Astrocyte (in vitro differentiated cells and primary cell): ENCODE measurements around the gene RAB40C. TPM values are rescaled to one million over a fixed set of nuclear protein-coding genes. Genes with fewer than 3 reads are reported as not detected.

Source experiments
- DNase-seq: peaks from one replicate; pipeline ENCODE4 v3.0.0-alpha.2; 2010; ENCODE audit warnings: low read depth
- FAIRE-seq: peaks from 2 replicates; lab custom pipeline; 2011; peaks lifted over from hg19 to GRCh38; lab: Jason Lieb, UNC
- H2AFZ ChIP-seq: 2 replicates; pipeline ENCODE4 v1.6.0; 2012; ENCODE audit warnings: low read depth, low read length, inconsistent platforms
- H3K27ac ChIP-seq: 2 replicates; pipeline ENCODE4 v1.5.1; 2011; ENCODE audit warnings: low read depth, low read length, inconsistent platforms
- H3K27me3 ChIP-seq: 2 replicates; pipeline ENCODE4 v1.6.0; 2011; ENCODE audit warnings: low read length, inconsistent platforms; ENCODE audit not compliant: insufficient read depth
- H3K36me3 ChIP-seq: 2 replicates; pipeline ENCODE4 v1.5.1; 2011; ENCODE audit warnings: low read length, inconsistent platforms; ENCODE audit not compliant: insufficient read depth
- H3K4me1 ChIP-seq: 2 replicates; pipeline ENCODE4 v1.5.1; 2011; ENCODE audit warnings: low read length, inconsistent platforms; ENCODE audit not compliant: insufficient read depth
- H3K4me2 ChIP-seq: 2 replicates; pipeline ENCODE4 v1.6.0; 2012; ENCODE audit warnings: low read length, inconsistent platforms
- H3K4me3 ChIP-seq: 2 replicates; pipeline ENCODE4 v1.5.1; 2011; ENCODE audit warnings: low read depth, mild to moderate bottlenecking, low read length, inconsistent platforms; ENCODE audit not compliant: insufficient read depth
- H3K79me2 ChIP-seq: 2 replicates; pipeline ENCODE4 v1.6.0; 2012; ENCODE audit warnings: mild to moderate bottlenecking, low read length, inconsistent platforms; ENCODE audit not compliant: insufficient read depth
- H3K9ac ChIP-seq: 2 replicates; pipeline ENCODE4 v1.6.0; 2012; ENCODE audit warnings: mild to moderate bottlenecking, low read length, inconsistent platforms
- H3K9me3 ChIP-seq: 2 replicates; pipeline ENCODE4 v1.5.1; 2012; ENCODE audit warnings: low read depth, mild to moderate bottlenecking, low read length, inconsistent platforms; ENCODE audit not compliant: insufficient read depth
- H4K20me1 ChIP-seq: 2 replicates; pipeline ENCODE4 v1.6.0; 2012; ENCODE audit warnings: low read length, inconsistent platforms; ENCODE audit not compliant: insufficient read depth
- H3K27ac Mint-ChIP-seq: one replicate; pipeline ENCODE4 v1.8.0; 2021; ENCODE audit warnings: mild to moderate bottlenecking, mixed read lengths; ENCODE audit not compliant: unreplicated experiment
- H3K27me3 Mint-ChIP-seq: one replicate; pipeline ENCODE4 v1.8.0; 2021; ENCODE audit warnings: low read depth, mixed read lengths; ENCODE audit not compliant: unreplicated experiment
- H3K36me3 Mint-ChIP-seq: one replicate; pipeline ENCODE4 v1.8.0; 2021; ENCODE audit warnings: low read depth, mixed read lengths; ENCODE audit not compliant: unreplicated experiment
- H3K4me1 Mint-ChIP-seq: one replicate; pipeline ENCODE4 v1.8.0; 2021; ENCODE audit warnings: low read depth, mixed read lengths; ENCODE audit not compliant: unreplicated experiment
- H3K4me3 Mint-ChIP-seq: one replicate; pipeline ENCODE4 v1.8.0; 2021; ENCODE audit warnings: mild to moderate bottlenecking, moderate library complexity, mixed read lengths; ENCODE audit not compliant: unreplicated experiment
- H3K9me3 Mint-ChIP-seq: one replicate; pipeline ENCODE4 v1.8.0; 2021; ENCODE audit warnings: mild to moderate bottlenecking, mixed read lengths; ENCODE audit not compliant: unreplicated experiment
- CTCF ChIP-seq: IDR thresholded peaks from 2 replicates; pipeline ENCODE4 v1.5.1; 2011; ENCODE audit warnings: low read depth, mild to moderate bottlenecking, inconsistent platforms, low read length, moderate library complexity; ENCODE audit not compliant: insufficient read depth
- EZH2 ChIP-seq: IDR thresholded peaks from 2 replicates; pipeline ENCODE4 v1.6.1; 2012; ENCODE audit warnings: mild to moderate bottlenecking, low read length, inconsistent platforms; ENCODE audit not compliant: insufficient read depth
- total RNA-seq: library from RNA; stranded (reverse); gene quantifications from 2 replicates; pipeline ENCODE4 v1.2.1, GENCODE V29; 2021

RAB40C gene
- total RNA-seq, 1 donor from 2014 or later = 13.0 TPM

- peaks cover 36% of the 10 kb centered on the region for H3K79me2 ChIP-seq
- H3K4me2 ChIP-seq = no peak overlapping the region
- peaks cover 57% of the 10 kb centered on the region for H4K20me1 ChIP-seq
- Mint-ChIP-seq H3K27ac (no peak overlapping the region), H3K9me3 (peaks cover 9% of the 10 kb centered on the region), H3K36me3 (peaks cover 18% of the 10 kb centered on the region), H3K4me3 (no peak overlapping the region), H3K27me3 (no peaks in the 10 kb centered on the region), H3K4me1 (peaks cover 3% of the 10 kb centered on the region)
- H3K4me3 ChIP-seq = no peak overlapping the region
- FAIRE-seq (no peak), DNase-seq (no peak)
- H3K9me3 ChIP-seq = no peaks in the 10 kb centered on the region
- H3K4me1 ChIP-seq = no peaks in the 10 kb centered on the region
- no peaks in the 10 kb centered on the region for H3K27me3 ChIP-seq
- no peak overlapping the region for H3K27ac ChIP-seq
- no peak overlapping the region for H3K9ac ChIP-seq
- TF ChIP-seq CTCF (no peak), EZH2 (no peak)
- H2AFZ ChIP-seq = no peak overlapping the region
- no peaks in the 10 kb centered on the region for H3K36me3 ChIP-seq
Observed at GRCh38 chr16:609316-609715, 19.4 kb downstream of the RAB40C start.

- Mint-ChIP-seq H3K27ac (no peak overlapping the region), H3K9me3 (peaks cover 5% of the 10 kb centered on the region), H3K4me3 (no peak overlapping the region), H3K4me1 (peaks cover 3% of the 10 kb centered on the region), H3K27me3 (no peaks in the 10 kb centered on the region), H3K36me3 (peaks cover 21% of the 10 kb centered on the region)
- FAIRE-seq = no peak
- no peak overlapping the region for H3K4me3 ChIP-seq
- H3K36me3 ChIP-seq = no peaks in the 10 kb centered on the region
- no peaks in the 10 kb centered on the region for H3K27me3 ChIP-seq
- DNase-seq = no peak
- H3K79me2 ChIP-seq = peaks cover 34% of the 10 kb centered on the region
- H3K27ac ChIP-seq = no peak overlapping the region
- H3K9ac ChIP-seq = no peak overlapping the region
- no peak overlapping the region for H2AFZ ChIP-seq
- peaks cover 56% of the 10 kb centered on the region for H4K20me1 ChIP-seq
- TF ChIP-seq CTCF (no peak), EZH2 (no peak)
- H3K9me3 ChIP-seq = no peaks in the 10 kb centered on the region
- H3K4me1 ChIP-seq = no peaks in the 10 kb centered on the region
- H3K4me2 ChIP-seq = no peak overlapping the region
Observed at GRCh38 chr16:609984-610383, 20.1 kb downstream of the RAB40C start.

GRCh38 chr16:610513-611381, 20.9 kb downstream of the RAB40C start:
- Histone ChIP-seq H4K20me1 (peaks cover 55% of the 10 kb centered on the region), H3K9me3 (no peaks in the 10 kb centered on the region), H3K79me2 (peaks cover 26% of the 10 kb centered on the region), H3K27ac (no peak overlapping the region), H3K4me3 (no peak overlapping the region), H2AFZ (no peak overlapping the region), H3K4me1 (no peaks in the 10 kb centered on the region), H3K4me2 (no peak overlapping the region), H3K9ac (no peak overlapping the region), H3K36me3 (no peaks in the 10 kb centered on the region), H3K27me3 (no peaks in the 10 kb centered on the region)
- TF ChIP-seq EZH2 = no peak
- TF ChIP-seq CTCF = peak; percentile 20
- Mint-ChIP-seq H3K4me1 (peaks cover 3% of the 10 kb centered on the region), H3K27me3 (no peaks in the 10 kb centered on the region), H3K36me3 (peaks cover 20% of the 10 kb centered on the region), H3K9me3 (no peaks in the 10 kb centered on the region), H3K27ac (peak overlapping the region; percentile 9), H3K4me3 (peak overlapping the region; percentile 79)
- DNase-seq (no peak), FAIRE-seq (no peak)
